HG02981 (cell line): ENCODE measurements around the gene TFF1.

Experiments
- ATAC-seq: cut with Tn5 transposase; IDR thresholded peaks from one replicate; pipeline ENCODE4 v1.9.1; 2021; ENCODE audit warnings: mild to moderate bottlenecking, moderate library complexity; ENCODE audit not compliant: unreplicated experiment

The TFF1 gene

DNA sequence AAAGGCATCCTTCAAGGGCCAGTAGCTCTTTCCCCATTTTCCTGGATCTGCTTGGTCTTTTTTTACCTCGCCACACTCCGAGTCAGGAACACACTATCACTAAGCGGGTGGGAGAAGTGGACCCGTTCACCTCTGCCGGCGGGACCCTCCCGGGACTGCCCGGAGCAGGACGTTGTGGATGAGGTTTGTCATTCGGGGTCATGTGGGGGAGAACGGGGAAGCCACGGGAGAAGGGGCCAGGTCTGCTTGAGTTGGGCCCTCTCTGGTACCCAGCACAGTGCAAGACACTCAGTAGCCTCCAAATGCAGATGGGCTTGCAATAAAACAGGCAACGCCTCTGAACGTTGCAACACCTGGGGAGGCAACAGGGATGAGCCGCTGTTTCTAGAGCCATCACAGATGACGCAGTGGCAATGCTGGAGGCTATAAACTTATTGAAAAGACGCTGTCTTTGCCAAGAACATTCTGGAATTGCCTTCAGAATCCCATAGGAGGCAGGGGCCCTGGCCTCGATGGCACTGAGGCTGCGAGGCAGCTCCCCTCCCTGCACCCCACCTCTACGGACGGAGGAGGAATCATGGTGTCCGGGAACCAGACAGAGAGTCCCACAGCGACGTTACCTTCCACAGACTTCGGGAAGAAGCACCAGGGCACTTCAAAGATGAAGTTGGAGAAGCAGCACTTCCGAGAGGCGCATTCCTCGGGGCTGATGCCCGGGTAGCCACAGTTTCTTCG, 19.3 kb downstream of the TFF1 start:
- ATAC-seq: no peak

DNA sequence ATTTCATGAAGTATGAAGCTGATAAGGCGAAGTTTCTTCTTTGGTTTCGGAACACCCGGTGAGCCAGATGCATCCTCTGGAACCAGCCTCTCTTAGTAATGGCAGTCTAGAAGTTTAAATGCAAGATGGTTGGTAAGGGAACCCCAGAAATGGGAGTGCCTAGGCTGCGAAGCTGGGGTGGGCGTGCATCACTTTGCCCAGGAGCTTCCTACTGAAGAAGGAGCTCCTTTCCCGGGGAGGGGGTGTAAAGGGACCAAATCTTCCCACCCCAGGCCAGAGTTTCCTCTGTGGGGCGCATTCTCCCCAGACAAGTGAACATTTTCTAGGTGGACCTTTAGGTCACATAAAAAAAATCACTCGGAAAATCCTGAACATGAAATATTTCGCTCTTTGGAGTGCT, 19.9 kb downstream of the TFF1 start:
- no peak for ATAC-seq

DNA sequence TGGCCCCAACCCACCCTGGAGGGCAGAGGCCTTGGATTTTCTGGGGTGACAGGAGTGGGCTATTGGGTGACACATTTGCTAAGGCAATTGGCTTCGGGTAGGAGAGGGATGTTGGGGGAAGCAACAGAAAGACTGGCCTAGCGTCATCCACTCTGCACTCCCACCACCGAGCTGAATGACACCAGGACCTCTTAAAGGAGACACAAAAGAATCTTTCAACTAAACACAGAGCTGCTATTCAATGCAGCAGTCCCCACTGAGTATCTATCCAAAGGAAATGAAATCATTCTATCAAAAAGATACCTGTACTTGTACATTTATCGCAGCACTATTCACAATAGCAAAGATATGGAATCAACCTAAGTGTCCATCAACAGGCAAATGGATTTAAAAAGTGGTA, 21.7 kb downstream of the TFF1 start:
- no peak for ATAC-seq

DNA sequence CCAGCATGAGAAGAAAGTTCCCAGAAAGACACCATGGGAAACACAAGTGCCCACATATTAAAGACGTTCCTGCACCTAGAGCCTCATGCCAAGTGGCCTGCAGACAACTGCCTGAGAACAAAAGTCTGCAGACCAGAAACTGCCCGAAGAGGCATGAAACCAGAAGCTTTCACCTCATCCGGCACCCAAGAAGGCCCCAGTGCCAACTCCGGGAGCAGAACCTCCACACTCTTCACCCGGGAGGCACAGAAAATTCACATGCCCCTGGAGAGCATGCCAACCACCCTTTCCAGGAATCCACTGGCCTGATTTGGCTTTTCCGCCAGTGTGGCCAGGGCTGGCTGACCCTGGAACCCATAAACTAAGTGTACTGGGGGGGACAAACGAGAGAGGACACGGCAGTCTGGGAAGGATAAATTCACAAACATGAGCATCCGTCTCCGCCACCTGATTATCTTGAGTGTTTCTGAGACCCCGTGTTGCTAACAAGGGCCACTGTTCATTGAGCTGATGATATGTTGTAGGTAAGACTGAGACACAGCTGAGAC, 22.3 kb downstream of the TFF1 start:
- ATAC-seq: no peak

DNA sequence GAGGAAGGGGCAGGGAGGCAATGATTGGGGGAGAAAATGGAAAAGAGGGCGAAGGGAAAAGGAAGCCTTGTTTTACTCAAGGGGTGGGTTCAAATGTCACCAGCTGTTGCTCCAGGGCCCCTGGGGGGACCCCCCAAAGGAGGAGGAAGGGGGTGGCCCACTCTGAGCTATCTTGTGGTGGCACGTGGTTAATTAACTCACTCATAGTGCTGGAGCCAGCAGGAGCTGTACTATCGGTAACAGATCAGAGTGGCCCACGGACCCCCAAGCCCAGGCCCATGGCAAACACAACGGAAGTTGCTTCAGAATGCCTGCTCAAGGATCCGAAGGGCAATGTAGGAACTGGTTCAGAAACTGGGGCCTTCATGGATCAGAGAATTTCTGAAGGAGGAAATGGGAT, 22.8 kb downstream of the TFF1 start:
- ATAC-seq: no peak

DNA sequence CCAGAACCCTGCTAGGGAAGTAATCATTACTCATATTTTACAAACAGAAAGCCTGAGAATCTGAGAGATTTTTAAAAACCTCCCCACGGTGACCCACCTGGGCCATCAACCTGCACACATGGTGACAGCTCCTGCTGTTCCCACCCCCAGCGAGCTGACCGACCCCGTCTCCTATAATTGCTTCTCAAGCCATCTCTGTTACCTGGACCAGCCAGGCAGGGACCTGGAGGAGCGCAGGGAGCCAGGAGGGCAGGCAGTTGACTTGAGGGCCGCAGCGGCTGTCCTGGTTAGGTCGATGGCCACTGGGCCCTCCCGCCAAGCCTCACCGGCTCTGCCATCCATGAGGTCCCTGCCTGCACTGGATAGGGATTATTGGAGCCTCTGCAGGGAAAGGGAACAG, 23.2 kb downstream of the TFF1 start:
- ATAC-seq: no peak

DNA sequence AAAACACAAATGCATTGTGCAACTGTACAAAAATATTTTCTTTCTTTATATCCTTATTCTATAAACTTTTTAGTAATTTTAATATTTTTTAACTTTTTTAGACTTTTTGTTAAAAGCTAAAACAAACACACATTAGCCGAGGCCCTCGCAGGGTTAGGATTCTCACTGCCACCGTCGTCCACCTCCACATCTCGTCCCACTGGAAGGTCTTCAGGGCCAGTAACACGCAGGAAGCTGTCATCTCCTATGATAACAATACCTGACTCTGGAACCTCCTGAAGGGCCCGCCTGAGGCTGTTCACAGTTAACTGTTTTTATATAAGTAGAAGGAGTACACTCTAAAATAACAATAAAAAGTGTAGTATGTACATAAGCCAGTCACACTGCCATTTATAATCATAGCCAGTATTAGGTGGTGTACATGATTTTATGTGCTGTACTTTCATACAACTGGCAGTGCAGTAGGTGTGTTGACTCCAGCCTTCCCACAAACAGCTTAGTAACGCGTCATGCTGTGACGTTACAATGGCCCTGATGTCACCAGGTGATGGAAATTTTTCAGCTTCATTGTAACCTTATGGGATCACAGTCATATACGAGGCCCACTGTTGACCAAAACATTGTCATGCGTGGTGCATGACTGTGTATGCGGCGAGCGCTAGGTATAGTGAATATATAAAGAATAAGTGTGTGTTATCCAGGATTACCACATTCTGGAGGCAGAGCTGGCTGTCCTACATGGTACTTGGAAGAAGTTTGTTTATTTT, 24.4 kb downstream of the TFF1 start:
- ATAC-seq: no peak

DNA sequence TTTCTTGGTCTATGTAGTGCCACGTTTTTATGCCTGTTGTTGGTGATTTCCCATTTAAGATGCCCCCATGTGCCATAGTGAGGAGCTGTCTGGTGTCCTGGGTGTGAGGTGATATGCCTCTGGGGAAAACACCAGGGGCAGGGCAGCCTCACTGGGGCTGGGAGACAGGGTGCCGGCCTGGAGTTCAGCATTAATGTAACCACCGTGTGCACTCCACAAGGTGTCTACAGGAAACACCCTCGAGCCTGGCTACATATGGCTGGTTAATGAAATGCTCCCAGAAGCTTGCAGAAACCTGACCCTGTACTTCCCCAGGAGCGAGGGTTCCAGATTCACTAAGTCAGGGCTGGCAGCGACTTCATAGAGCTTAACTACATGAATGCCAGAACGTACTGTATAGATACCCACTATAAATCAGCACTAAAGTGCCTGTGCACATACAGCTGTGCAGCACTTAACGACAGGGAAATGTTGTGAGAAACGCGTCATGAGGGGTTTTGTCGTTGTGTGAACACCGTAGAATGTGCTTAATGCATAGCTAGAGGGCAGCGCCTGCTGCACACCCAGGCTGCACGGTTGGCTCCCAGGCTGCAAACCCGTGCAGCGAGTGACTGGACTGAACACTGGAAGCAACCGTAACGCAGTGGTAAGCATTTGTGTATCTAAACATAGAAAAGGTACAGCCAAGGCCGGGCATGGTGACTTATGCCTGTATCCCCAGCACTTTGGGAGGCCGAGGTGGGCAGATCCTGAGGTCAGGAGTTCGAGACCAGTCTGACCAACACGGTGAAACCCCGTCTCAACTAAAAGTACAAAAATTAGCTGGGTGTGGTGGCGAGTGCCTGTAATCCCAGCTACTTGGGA, 25.9 kb downstream of the TFF1 start:
- no peak for ATAC-seq

DNA sequence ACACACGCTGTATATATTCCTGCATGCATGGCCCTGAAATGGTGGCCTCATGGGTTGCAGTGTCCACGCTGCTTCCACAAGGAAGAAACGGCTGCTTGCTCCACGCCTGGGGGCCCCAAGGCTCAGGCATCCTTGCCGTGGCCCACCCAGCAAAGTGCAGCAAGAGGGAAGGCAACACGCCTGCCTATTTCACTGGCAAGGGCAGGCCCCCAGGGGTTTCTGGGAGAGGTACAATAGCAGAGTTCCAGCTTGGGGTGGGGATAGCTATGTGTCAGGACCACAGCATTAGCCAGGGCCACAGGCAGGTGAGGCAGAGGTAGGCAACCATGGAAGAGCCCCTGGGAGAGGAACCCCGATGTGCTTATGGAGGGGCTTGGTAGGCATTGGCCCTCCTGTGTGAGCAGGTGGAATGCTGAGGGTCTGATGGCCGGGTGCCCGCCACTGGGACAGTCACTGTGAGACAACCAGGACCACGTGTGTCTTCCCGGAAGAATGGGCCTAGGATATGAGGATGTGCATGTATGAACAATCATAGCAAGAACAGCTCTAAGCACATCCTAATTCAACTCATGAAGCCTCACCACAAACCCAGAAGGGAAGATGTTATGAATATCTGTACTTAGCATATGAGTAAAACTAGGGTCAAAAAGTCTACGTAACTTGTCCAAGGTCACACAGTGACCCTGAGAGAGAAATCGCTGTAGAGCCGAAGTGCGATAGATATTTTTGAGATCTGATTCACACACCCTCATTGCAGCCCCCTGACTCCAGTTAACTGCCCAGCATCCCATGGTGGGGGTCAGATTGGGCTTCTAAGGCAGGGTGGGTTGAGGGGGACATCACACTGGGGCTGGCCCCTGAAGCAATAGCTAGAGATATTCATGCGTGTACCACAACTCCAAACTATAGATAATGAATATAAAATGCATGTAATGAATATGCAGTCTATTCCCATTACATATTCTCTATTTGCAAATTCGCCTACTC, 27.3 kb downstream of the TFF1 start:
- no peak for ATAC-seq

DNA sequence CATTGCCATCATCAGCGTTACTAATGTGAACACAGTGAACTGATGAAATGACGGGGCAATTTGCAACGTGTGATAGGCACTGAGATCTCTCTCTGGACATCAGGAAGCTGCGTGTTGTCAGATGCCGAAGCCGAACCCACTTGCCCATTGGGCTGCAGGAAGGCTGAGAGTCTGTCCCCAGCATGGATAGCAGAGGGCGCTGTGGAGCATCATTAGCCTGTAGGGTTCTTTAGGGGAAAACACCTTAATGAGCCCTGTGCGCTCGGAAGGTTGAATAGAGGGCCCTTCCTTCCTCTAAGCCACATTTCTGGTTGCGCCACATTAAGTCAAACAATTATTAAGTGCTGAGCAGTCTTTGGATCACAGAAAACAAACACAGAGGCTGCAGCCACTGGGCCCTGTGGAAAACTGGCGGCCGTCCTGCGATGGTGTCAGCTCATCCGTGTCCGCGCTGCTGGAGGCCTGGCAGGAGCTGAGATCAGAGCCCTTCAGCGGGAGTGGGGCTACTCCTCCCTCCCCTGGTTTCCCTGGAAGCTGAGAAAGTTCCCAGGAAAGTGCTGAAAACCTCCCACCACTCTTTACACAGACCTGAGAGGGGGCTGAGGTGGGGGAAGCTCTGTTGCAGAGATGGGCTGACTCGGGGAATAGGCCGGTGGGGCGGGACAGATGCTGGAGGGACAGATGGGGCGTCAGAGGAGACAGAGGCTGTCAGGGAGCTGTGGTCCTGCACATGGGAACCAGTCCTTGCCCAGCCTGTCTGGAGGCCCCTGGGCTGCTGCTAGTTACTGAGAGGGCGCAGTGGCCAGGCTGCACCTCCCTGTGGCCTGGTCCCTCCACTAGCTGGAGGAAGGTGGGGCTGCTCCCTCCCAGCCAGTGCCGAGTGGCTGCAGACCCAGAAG, 28.3 kb downstream of the TFF1 start:
- no peak for ATAC-seq

DNA sequence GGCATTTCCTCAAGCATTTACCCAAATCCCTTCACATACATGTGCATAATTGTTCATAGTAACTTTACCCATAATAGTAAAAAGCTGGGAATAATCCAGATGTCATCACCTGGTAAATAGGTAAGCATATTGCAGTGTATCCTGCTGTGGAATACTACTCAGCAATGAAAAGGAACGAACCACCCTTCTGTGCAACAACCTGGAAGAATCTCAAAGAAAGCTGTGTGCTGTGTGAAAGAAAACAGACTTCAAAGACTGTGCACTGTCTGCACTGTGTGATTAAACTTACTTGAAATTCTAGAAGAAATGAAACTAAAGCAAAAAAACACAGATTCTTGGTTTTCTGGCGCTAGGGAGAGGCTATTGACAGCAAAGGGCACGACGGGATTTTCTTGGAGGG, 29.1 kb downstream of the TFF1 start:
- ATAC-seq: no peak

DNA sequence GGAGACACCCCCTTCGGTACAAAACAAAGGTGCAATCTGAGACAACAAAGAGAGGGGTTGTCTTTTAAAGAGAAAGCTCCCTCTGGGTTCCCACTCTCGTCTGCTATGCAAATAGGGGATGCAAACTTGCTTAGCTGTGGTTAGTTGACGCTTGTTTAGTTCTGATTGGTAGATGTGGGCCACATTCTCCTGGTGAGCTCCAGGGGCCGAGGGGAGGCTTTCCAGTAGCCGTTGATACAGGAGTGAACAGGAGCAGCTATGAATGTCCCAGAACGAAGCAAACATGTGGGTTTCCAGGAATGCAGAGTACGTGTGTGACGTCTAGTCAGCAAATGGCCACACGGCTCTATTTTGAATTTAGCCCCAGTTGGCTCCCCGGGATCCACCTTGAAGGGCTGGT, 30.3 kb downstream of the TFF1 start:
- ATAC-seq: no peak

DNA sequence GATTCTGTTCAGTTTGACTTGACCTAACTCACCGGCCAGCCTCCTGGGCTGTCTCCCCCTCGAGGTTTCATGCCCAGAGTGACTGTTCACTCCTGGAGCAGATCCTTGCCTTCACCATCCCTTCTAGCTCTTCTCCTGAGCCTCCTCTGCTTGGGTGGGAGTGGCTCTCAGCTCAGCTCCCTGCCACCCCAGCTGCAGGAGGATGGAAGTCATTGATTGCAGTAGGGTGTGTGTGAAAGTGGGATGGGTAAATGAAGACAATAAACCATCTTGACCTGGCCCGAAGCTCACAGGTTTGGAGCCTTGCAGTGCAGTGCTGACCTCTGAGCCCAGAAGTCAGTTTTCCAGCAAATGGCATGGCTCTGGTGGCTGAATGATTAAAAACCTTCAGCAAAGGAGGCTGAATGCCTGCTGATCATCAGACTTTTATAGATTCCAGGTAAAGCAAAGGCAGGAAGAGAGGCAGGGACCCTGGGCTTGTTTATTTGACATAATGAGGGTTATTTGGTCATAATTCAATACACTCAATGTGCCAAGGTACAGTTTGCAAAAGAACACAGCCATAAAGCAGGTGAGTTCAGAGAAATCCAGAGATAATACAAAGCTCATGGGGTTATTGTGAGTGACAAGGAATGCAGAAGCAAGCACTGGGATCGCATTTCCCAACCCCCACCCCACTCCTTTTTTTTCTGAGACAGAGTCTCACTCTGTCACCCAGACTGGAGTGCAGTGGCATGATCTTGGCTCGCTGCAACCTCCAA, 33.6 kb downstream of the TFF1 start:
- ATAC-seq: no peak

DNA sequence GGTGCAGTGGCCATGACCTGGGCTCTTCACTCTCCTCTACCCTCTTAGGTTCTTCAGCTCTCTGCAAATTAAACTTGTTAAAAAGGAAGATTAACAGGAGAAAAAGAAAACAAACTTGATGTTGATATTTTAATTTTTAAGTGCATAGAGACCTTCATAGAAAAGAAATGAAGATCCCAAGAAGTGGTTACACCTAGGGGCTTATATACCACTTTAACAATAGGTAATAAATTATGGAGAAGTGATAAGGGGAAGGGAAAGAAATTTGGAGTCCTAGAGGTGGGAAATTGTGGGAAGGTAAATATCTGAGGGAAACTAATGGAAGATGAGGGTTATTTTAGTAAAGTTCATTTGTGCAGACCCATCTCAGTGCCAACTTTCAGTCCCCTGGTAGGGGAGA, 34.7 kb downstream of the TFF1 start:
- no peak for ATAC-seq

DNA sequence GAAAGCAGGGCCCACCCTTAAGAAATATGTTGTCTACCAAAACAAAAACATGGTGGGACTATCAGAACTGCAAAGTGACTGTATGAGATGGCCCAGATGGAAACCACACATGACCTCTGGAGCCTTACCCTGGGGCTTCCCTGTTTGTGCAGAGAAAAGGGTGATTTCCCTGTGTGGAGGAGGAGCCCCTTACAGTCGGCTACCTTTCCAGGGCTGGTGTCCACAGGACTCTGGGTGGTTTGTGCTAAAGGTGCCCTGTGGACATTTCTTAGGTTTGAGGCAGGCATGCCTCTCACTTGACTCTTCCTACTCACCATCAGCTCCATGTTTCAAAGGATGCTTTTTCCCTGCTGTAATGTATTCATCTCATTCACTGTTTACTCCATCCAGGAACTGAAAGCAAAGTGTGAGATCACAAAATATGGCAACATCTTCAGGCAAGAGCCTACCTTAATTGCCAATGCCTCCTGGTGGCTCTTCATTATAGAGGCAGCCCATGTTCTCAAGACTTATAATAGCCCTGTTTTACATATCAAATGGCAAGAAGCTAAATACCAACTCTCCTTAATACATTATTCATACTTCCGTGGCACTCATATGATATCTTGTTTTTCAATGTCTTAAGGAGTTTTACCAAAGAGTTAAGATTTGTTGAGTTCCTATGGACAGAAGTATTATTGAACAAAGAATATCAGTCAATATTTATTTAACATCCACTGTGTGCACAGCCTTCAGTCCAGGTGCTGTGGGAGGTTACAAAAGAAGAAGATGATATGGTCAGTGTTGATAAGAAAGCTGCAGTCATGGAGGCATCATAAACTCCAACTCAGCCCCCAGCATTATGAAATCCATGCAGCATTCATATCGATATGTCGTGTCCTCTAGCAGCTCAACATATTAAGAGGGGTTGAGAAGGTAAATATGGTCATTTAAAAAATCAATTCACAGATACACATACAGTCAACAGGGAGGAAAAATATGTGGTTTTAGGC, 35.7 kb downstream of the TFF1 start:
- ATAC-seq: no peak

DNA sequence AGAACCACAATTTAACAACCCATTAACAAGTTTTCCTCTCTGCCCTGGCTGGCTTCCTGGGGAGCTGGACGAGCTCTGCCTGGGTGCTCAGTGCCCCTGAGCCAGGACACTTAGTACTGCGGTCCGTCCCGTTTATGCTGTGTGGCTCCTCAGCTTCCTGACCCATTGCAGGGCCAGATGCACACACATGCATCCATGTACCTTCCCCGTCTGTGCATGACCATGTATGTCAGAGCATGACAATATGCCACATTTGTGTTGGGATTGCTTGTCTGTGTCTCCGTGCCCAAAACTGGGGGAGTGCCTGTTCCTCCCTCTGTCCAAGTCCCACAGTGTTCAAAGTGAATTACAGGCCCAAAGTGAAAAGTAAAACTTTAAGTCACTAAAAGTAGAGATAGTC, 41.4 kb downstream of the TFF1 start:
- ATAC-seq: no peak

DNA sequence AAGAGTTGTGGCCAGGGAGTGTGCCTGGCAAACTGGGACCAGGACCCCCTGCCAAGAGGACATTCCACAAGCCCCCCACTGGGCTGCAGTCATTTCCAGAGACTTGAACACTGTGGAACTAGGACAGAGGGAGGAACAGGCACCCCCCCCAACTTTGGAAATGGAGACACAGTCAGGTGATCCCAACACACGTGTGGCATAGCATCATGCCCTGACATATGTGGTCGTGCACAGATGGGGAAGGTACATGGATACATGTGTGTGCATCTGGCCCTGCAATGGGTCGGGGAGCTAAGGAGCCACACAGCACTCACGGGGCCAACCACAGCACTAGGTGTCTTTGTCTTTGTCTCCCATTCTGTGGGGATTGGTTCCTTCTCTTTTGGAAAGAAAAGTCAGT, 44.5 kb downstream of the TFF1 start:
- no peak for ATAC-seq
